Erythroblast (primary cell): Measurements from ENCODE around the gene EXOC6B.

ENCODE experiments used
- GATA1 ChIP-seq: IDR thresholded peaks from 2 replicates; pipeline ENCODE4 v1.6.1; 2011; ENCODE audit warnings: low read depth, mild to moderate bottlenecking, control low read depth, low read length, moderate library complexity
- POLR2A ChIP-seq: IDR thresholded peaks from 2 replicates; pipeline ENCODE4 v1.6.1; 2011; ENCODE audit warnings: mild to moderate bottlenecking, low read length

GRCh38 chr2:72292433-72292832, 533.4 kb downstream of the EXOC6B start:
- TF ChIP-seq POLR2A (no peak), GATA1 (no peak)
